ENCODE data around the gene AEN.
"Not testable (repeated sequence)": the region's sequence is repeated elsewhere in the genome, so short reads cannot be mapped to it uniquely, and the experiment has no call there.

AEN gene

GRCh38 chr15:88637436-88637835 lies 16.3 kb downstream of the AEN start:
- no peak overlapping the region for H3K4me3 ChIP-seq (ENCODE audit: low read depth, low read length)
- no peak for DNase-seq (ENCODE audit: low read depth)

GRCh38 chr15:88637841-88638625 lies 16.9 kb downstream of the AEN start:
- peak overlapping the region; percentile 63 for H3K4me3 ChIP-seq (ENCODE audit: low read depth, low read length)
- no peak for DNase-seq (ENCODE audit: low read depth)
- no peak for TF ChIP-seq CTCF (conservative IDR thresholded peaks at IDR 0.05; ENCODE audit: low read depth, low read length)

More at GRCh38 chr15:88637436-88637835, 16.3 kb downstream of the AEN start:
- no peak for TF ChIP-seq CTCF (conservative IDR thresholded peaks at IDR 0.05; ENCODE audit: low read depth, low read length)

DNA sequence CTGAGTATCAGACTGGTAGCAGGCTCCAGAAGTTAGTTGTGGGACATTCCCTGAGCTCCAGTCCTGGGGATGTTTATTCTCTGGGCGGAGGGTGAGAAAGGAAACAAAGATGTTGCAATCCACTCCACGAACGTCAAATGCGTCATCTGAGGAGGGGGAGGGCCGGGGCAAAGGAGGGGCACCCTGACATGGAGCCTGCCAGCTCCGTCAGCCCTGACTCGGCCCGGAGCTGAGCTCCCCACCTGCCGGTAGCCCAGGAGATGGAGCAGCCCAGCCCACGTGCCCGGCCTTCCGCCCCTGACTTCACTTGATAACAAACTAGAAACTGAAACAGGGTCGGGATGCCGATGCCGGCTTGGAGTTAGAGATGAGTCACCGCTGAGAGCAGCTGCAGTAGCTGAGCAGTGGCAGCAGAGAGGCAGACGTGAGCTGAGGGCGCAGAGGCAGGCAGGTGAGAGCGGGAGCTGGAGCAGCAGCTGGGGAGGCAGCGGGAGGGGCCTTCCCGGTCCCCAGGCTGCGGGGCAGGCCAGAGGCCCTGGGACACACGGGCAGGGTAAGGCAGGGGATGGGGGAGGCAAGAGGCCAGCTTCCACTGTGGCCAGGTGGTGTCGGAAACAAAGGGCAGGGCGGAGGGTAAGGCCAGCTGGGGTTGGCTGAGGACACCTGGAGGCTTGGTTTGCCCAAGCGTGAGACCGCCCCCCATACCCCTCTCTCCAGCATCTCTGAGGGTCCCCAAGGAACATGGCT lies 17.7 kb downstream of the AEN start, which contains the start of gene ISG20:
Gene ISG20, plus strand, starts transcription at position 391 of the 747 bp plus-strand sequence. Its CDS starts 351 bp downstream, at position 742.
- peak; percentile 97 for DNase-seq (ENCODE audit: low read depth)
- peak; percentile 61 for TF ChIP-seq CTCF (conservative IDR thresholded peaks at IDR 0.05; ENCODE audit: low read depth, low read length)
- H3K4me3 ChIP-seq (ENCODE audit: low read depth, low read length): peak within 1 kb of the TSS; percentile 63

DNA sequence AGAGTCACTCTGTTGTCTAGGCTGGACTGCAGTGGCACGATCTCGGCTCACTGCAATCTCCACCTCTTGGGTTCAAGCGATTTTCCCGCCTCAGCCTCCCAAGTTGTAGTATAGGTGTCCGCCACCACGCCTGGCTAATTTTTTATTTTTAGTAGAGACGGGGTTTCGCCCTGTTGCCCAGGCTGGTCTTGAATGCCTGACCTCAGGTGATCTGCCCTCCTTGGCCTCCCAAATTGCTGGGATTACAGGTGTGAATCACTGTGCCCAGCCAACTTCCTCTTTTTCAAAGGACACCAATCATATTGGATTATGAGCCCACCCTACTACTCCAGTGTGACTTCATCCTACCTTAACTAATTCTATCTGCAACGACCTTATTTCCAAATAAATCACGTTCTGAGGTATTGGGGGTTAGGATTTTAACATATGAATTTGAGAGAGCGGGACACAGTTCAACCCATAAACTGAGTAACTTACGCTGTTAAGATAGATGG lies 20.9 kb downstream of the AEN start:
- TF ChIP-seq CTCF (conservative IDR thresholded peaks at IDR 0.05; ENCODE audit: low read depth, low read length): no peak
- no peak for DNase-seq (ENCODE audit: low read depth)
- no peak overlapping the region for H3K4me3 ChIP-seq (ENCODE audit: low read depth, low read length)

DNA sequence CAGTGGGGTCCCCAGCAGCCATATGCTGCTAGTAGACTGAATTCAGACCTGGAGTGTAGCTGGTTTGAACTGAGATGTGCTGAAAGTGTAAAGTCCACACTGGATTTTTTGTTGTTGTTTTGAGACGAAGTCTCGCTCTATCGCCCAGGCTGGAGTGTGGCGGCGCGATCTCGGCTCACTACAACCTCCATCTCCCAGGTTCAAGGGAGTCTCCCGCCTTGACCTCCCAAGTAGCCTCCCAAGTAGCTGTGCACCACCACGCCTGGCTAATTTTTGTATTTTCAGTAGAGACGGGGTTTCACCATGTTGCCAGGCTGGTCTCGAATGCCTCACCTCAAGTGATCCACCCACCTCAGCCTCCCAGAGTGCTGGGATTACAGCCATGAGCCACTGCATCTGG lies 21.4 kb downstream of the AEN start:
- not testable (repeated sequence) for H3K4me3 ChIP-seq (ENCODE audit: low read depth, low read length); DNase-seq (ENCODE audit: low read depth)

- no peak overlapping the region for H3K4me3 ChIP-seq (ENCODE audit: low read depth, low read length)
- TF ChIP-seq CTCF (conservative IDR thresholded peaks at IDR 0.05; ENCODE audit: low read depth, low read length): no peak
- no peak for DNase-seq (ENCODE audit: low read depth)
These were observed 23.6 kb downstream of the AEN start for GRCh38 chr15:88644741-88645140.

All from choroid plexus epithelial cell (primary cell).